PC-3 (cell line): Measurements from ENCODE around the gene PTPRN2. TPM values are rescaled to one million over a fixed set of nuclear protein-coding genes. Genes with fewer than 3 reads are reported as not detected.

Experiments used
- ATAC-seq: fragments of 200-7000 bp; cut with Tn5 transposase; 2 replicates; pipeline ENCODE4 v1.9.1; 2020; ENCODE audit warnings: mild to moderate bottlenecking, moderate library complexity
- BruUV-seq: library from RNA; stranded (reverse); fragments of 400-500 nt; replicated peaks from 2 replicates; lab custom pipeline; 2021; lab: Mats Ljungman, UMichigan
- CTCF ChIA-PET: fragments of 300-600 bp; sonication (Branson Sonifier 250); formaldehyde crosslinking; loops from one replicate; lab custom pipeline; 2022; ENCODE audit warnings: antibody characterized with exemption; lab: Charles Lee
- POLR2A ChIA-PET: fragments of 300-600 bp; sonication (Branson Sonifier 250); formaldehyde crosslinking; loops from one replicate; lab custom pipeline; 2022; ENCODE audit warnings: antibody characterized with exemption; ENCODE audit not compliant: unreplicated experiment; lab: Charles Lee
- DNase-seq: peaks from one replicate; pipeline ENCODE4 v3.0.0-alpha.2; 2015
- H2AFZ ChIP-seq: fragments of 300-600 bp; sonication (generic); 2 replicates; pipeline ENCODE4 v1.6.0; 2016; ENCODE audit warnings: antibody characterized with exemption, low read length
- H3F3A ChIP-seq: fragments of 300-600 bp; sonication (generic); one replicate; pipeline ENCODE4 v1.6.0; 2017; ENCODE audit warnings: antibody characterized with exemption, low read length, control low read depth, mild to moderate bottlenecking; ENCODE audit not compliant: unreplicated experiment
- H3K27ac ChIP-seq: fragments of 300-600 bp; sonication (generic); 2 replicates; pipeline ENCODE4 v1.5.1; 2016; ENCODE audit warnings: mild to moderate bottlenecking, low read length
- H3K27me3 ChIP-seq: fragments of 300-600 bp; sonication (generic); 2 replicates; pipeline ENCODE4 v1.6.1; 2016; ENCODE audit warnings: low read length, mixed read lengths
- H3K36me3 ChIP-seq: fragments of 300-600 bp; sonication (generic); 2 replicates; pipeline ENCODE4 v1.6.1; 2016; ENCODE audit warnings: low read depth, mixed run types, low read length, mixed read lengths
- H3K4me1 ChIP-seq: fragments of 300-600 bp; sonication (generic); 2 replicates; pipeline ENCODE4 v1.5.1; 2016; ENCODE audit warnings: low read length; ENCODE audit not compliant: insufficient read depth
- H3K4me2 ChIP-seq: fragments of 300-600 bp; sonication (generic); 2 replicates; pipeline ENCODE4 v1.6.0; 2016; ENCODE audit warnings: low read length
- H3K4me3 ChIP-seq: fragments of 300-600 bp; sonication (generic); 2 replicates; pipeline ENCODE4 v1.5.1; 2016; ENCODE audit warnings: mild to moderate bottlenecking, low read length, mixed read lengths
- H3K79me2 ChIP-seq: fragments of 300-600 bp; sonication (generic); 2 replicates; pipeline ENCODE4 v1.6.1; 2017; ENCODE audit warnings: low read length, mixed read lengths
- H3K9ac ChIP-seq: fragments of 300-600 bp; sonication (generic); 2 replicates; pipeline ENCODE4 v1.6.0; 2016; ENCODE audit warnings: mild to moderate bottlenecking, low read length
- H3K9me2 ChIP-seq: fragments of 300-600 bp; sonication (generic); replicated peaks from 2 replicates; pipeline ENCODE4 v1.6.1; 2016; ENCODE audit warnings: mixed run types, low read length, mixed read lengths
- H3K9me3 ChIP-seq: fragments of 300-600 bp; sonication (generic); 2 replicates; pipeline ENCODE4 v1.6.1; 2016; ENCODE audit warnings: low read length, mixed read lengths
- H4K20me1 ChIP-seq: fragments of 300-600 bp; sonication (generic); 2 replicates; pipeline ENCODE4 v1.6.1; 2016; ENCODE audit warnings: low read length, mixed read lengths
- CTCF ChIP-seq: fragments of 300-600 bp; sonication (generic); conservative IDR thresholded peaks from 2 replicates; pipeline ENCODE4 v1.5.1; 2017; ENCODE audit warnings: antibody characterized with exemption, low read depth, mild to moderate bottlenecking, low read length
- EZH2 ChIP-seq: fragments of 300-600 bp; sonication (generic); IDR thresholded peaks from one replicate; pipeline ENCODE4 v1.6.1; 2017; ENCODE audit warnings: antibody characterized with exemption, mild to moderate bottlenecking, low read length; ENCODE audit not compliant: unreplicated experiment
- EZH2phosphoT487 ChIP-seq: fragments of 300-600 bp; sonication (generic); IDR thresholded peaks from 2 replicates; pipeline ENCODE4 v1.6.1; 2018; ENCODE audit warnings: mild to moderate bottlenecking, antibody characterized with exemption, low read length, borderline replicate concordance
- intact Hi-C: fragments of 100-400 bp; cut with micrococcal nuclease; formaldehyde crosslinking; loops from 2 replicates; pipeline ENCODE4 v1.9.0; 2023
- total RNA-seq: library from RNA; depleted of rRNA; stranded (reverse); fragments of >200 nt; gene quantifications from 2 replicates; pipeline ENCODE4 v1.2.3, GENCODE V29; 2014

PTPRN2 gene
- total RNA-seq, 1 experiment from 2014 or later = 3.2 TPM

- Histone ChIP-seq H2AFZ (no peak overlapping the region), H3K9me3 (no peaks in the 10 kb centered on the region), H3K4me2 (no peak overlapping the region), H3K27ac (no peak overlapping the region), H4K20me1 (no peaks in the 10 kb centered on the region), H3F3A (peaks cover 14% of the 10 kb centered on the region), H3K9me2 (no peaks in the 10 kb centered on the region), H3K4me1 (peaks cover 31% of the 10 kb centered on the region), H3K36me3 (no peaks in the 10 kb centered on the region), H3K4me3 (no peak overlapping the region), H3K9ac (no peak overlapping the region), H3K27me3 (no peaks in the 10 kb centered on the region), H3K79me2 (no peaks in the 10 kb centered on the region)
- BruUV-seq = no TSS peak
- TF ChIP-seq EZH2phosphoT487 (no peak), EZH2 (no peak), CTCF (no peak)
- ATAC-seq (no peak), DNase-seq (no peak)
- ChIA-PET CTCF (no interaction called here), POLR2A (no interaction called here)
- intact Hi-C loops = loop anchor here (5.0 kb wide), 2 partner anchors 124 to 146 kb away; no protein-coding TSS in a partner anchor
These were observed 1029.1 kb downstream of the PTPRN2 start for GRCh38 chr7:157558516-157558874.

DNA sequence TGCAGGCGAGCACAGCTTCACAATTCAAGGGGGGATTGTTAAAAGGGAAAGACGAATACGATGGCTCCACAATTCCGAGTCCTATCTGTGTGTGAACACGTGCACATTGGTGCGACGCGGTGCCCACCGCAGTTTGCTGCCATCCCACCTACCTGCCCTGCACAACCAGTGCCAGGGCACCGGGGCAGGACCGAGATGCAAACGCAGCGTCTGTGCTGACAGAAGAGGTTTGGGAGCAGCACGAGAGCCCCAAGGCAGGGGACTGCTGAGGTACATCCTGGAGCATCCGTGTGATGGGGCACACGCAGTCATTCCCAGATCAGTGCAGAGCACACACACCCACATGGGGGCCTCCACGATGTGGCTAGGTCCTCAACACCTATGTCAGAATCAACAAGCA, 1029.6 kb downstream of the PTPRN2 start:
- no peak overlapping the region for H2AFZ ChIP-seq
- no peaks in the 10 kb centered on the region for H4K20me1 ChIP-seq
- H3K79me2 ChIP-seq = no peaks in the 10 kb centered on the region
- intact Hi-C loops = loop anchor here (5.0 kb wide), 2 partner anchors 124 to 146 kb away; no protein-coding TSS in a partner anchor
- peak overlapping the region; percentile 100 for H3K27ac ChIP-seq
- CTCF ChIA-PET = no interaction called here
- POLR2A ChIA-PET = no interaction called here
- no peaks in the 10 kb centered on the region for H3K36me3 ChIP-seq
- no peaks in the 10 kb centered on the region for H3K27me3 ChIP-seq
- peaks cover 14% of the 10 kb centered on the region for H3F3A ChIP-seq
- no TSS peak for BruUV-seq
- H3K4me1 ChIP-seq = peaks cover 31% of the 10 kb centered on the region
- H3K9me2 ChIP-seq = no peaks in the 10 kb centered on the region
- ATAC-seq (no peak), DNase-seq (no peak)
- no peak overlapping the region for H3K4me3 ChIP-seq
- no peaks in the 10 kb centered on the region for H3K9me3 ChIP-seq
- no peak overlapping the region for H3K9ac ChIP-seq
- TF ChIP-seq CTCF = no peak
- no peak for TF ChIP-seq EZH2
- TF ChIP-seq EZH2phosphoT487 = no peak
- no peak overlapping the region for H3K4me2 ChIP-seq

GRCh38 chr7:157557263-157557662, 1030.4 kb downstream of the PTPRN2 start:
- intact Hi-C loops = loop anchor here (5.0 kb wide), 2 partner anchors 125 to 145 kb away; no protein-coding TSS in a partner anchor
- Histone ChIP-seq H4K20me1 (no peaks in the 10 kb centered on the region), H3K27me3 (no peaks in the 10 kb centered on the region), H3K4me3 (no peak overlapping the region), H3F3A (peaks cover 14% of the 10 kb centered on the region), H3K4me2 (no peak overlapping the region), H3K36me3 (no peaks in the 10 kb centered on the region), H3K4me1 (peaks cover 31% of the 10 kb centered on the region), H2AFZ (no peak overlapping the region), H3K27ac (peak overlapping the region; percentile 100), H3K9me2 (no peaks in the 10 kb centered on the region), H3K9me3 (no peaks in the 10 kb centered on the region), H3K79me2 (no peaks in the 10 kb centered on the region), H3K9ac (peak overlapping the region; percentile 18; the same call in 1 of the 2 replicates)
- BruUV-seq = no TSS peak
- no peak for DNase-seq
- CTCF ChIA-PET = no interaction called here
- TF ChIP-seq CTCF = no peak
- no peak for TF ChIP-seq EZH2
- TF ChIP-seq EZH2phosphoT487 = no peak
- no peak for ATAC-seq
- POLR2A ChIA-PET = no interaction called here
